Measurements from ENCODE around the gene NCOA7. TPM values are rescaled to one million over a fixed set of nuclear protein-coding genes. Genes with fewer than 3 reads are reported as not detected.

The NCOA7 gene
- total and polyA plus RNA-seq, 9 of the 15 experiments (the other 6 are each of a cell fraction or from before 2014, with no cell fraction given), result 5.8 to 14.6 (median 9.3) TPM

GRCh38 chr6:125787791-125788190, 3.0 kb upstream of the NCOA7 start:
- POLR2A ChIA-PET, result interaction anchor here (1.0 kb wide), 1 partner anchor 137 kb away, joined by 5 read pairs; no protein-coding TSS in a partner anchor
- 9% methylated on average over 2 of the region's 2 CpGs for WGBS (ENCODE audit: insufficient coverage, low coverage, missing lambda C conversion rate)
- H4K20me1 ChIP-seq (replicated peaks; ENCODE audit: control insufficient read depth, insufficient read depth, low read length), result no peaks in the 10 kb centered on the region
- H3K27ac ChIP-seq (ENCODE audit: extremely low read depth, low read depth, low read length), result no peak overlapping the region
- no peaks in the 10 kb centered on the region for H3K27me3 ChIP-seq (ENCODE audit: control insufficient read depth in 2 of 2, insufficient read depth in 2 of 2, low read length in 2 of 2)
- peak overlapping the region; percentile 25; the same call in 1 of the 2 replicates for H2AFZ ChIP-seq (ENCODE audit: low read depth, low read length)
- no peak overlapping the region for H3K9ac ChIP-seq (ENCODE audit: insufficient read depth in 1 of 2, low read depth in 2 of 2, low read length in 2 of 2)
- in situ Hi-C loops (cut with MboI) (loop anchor here (5.0 to 10.0 kb wide), 2 partner anchors 185 to 1487 kb away; no protein-coding TSS in a partner anchor), intact Hi-C loops (cut with micrococcal nuclease) (loop anchor here (2.0 to 10.0 kb wide), 4 partner anchors 71 to 823 kb away; partner anchors contain the start of genes HINT3 and RNF217)
- no peak for FAIRE-seq
- H3K9me3 ChIP-seq (replicated peaks; ENCODE audit: control insufficient read depth, insufficient read depth, low read depth, low read length), result no peaks in the 10 kb centered on the region
- CTCF ChIA-PET (ENCODE audit: low intra/inter-chr PET ratio), result interaction anchor here (1.5 kb wide), 1 partner anchor 187 kb away, joined by 8 read pairs; no protein-coding TSS in a partner anchor
- H3K4me1 ChIP-seq (replicated peaks in 1 of 2; ENCODE audit: control insufficient read depth in 2 of 2, insufficient read depth in 2 of 2, low read length in 2 of 2), result peaks cover 17 to 18% of the 10 kb centered on the region in 2 experiments
- ATAC-seq, result no peak
- no peak overlapping the region for H3K4me3 ChIP-seq
- H3K36me3 ChIP-seq (ENCODE audit: control insufficient read depth, insufficient read depth, low read length), result peaks cover 7% of the 10 kb centered on the region; the same call in 1 of the 3 replicates
- peaks cover 37% of the 10 kb centered on the region for H3K79me2 ChIP-seq (ENCODE audit: control insufficient read depth, insufficient read depth, low read length)
- no peak overlapping the region for H3K4me2 ChIP-seq (ENCODE audit: insufficient read depth, low read length)
- H3K9me1 ChIP-seq (ENCODE audit: control insufficient read depth, insufficient read depth, low read length), result no peaks in the 10 kb centered on the region
- no TSS peak for BruUV-seq (replicated peaks)
- DNase-seq (ENCODE audit: extremely low read depth in 1 of 4, low spot score in 3 of 4), result peak; percentile 21 to 45 (median 24)
- TF ChIP-seq REST (IDR thresholded peaks at IDR 0.05; ENCODE audit: borderline replicate concordance), result peak; percentile 39; the same call in 1 of the 2 replicates
- TF ChIP-seq REST (CRISPR knock-in tag; IDR thresholded peaks at IDR 0.05; ENCODE audit: low read depth), result no peak
- peak; percentile 33 for TF ChIP-seq SMC3 (conservative IDR thresholded peaks at IDR 0.05; ENCODE audit: insufficient read depth, low read depth, low read length)
- TF ChIP-seq ESRRA (IDR thresholded peaks at IDR 0.05; ENCODE audit: borderline replicate concordance, low read depth), result peak; percentile 87
- TF ChIP-seq E2F4 (CRISPR knock-in tag; IDR thresholded peaks at IDR 0.05; ENCODE audit: low read depth), result no peak
- no peak for TF ChIP-seq NFYB (IDR thresholded peaks at IDR 0.05; ENCODE audit: extremely low read depth, insufficient read length)
- peak; percentile 50 to 58 for TF ChIP-seq RAD21 (CRISPR knock-in tag; conservative IDR thresholded peaks at IDR 0.05 in 1 of 2, IDR thresholded peaks at IDR 0.05 in 1 of 2)
- peak in 2 of 3 experiments; percentile 27 to 57; a peak in 2 of 6 replicates for TF ChIP-seq CTCF (IDR thresholded peaks at IDR 0.05 in 2 of 3, conservative IDR thresholded peaks at IDR 0.05 in 1 of 3; ENCODE audit: insufficient read depth in 2 of 3, low read depth in 1 of 3, low read length in 3 of 3)
